Measurements from ENCODE around the gene CAGE1.

GRCh38 chr6:7328243-7328642, 61.3 kb downstream of the CAGE1 start:
- TF ChIP-seq CTCF (IDR thresholded peaks at IDR 0.05 in 4 of 5, conservative IDR thresholded peaks at IDR 0.05 in 1 of 5) (no peak), POLR2A (IDR thresholded peaks at IDR 0.05) (no peak)
